ENCODE data around the gene RNASEH1.

RNASEH1 gene

GRCh38 chr2:3557639-3558204, 411 bp downstream of the RNASEH1 start:
- peak overlapping the region; percentile 90 for H3K4me3 ChIP-seq (ENCODE audit: low read depth, low read length)
- no peak for TF ChIP-seq CTCF (IDR thresholded peaks at IDR 0.05; ENCODE audit: low read depth, low read length, missing control alignments)
- DNase-seq (ENCODE audit: low read depth): no peak

- H3K4me3 ChIP-seq (ENCODE audit: low read depth, low read length): no peak overlapping the region
- no peak for DNase-seq (ENCODE audit: low read depth)
- TF ChIP-seq CTCF (IDR thresholded peaks at IDR 0.05; ENCODE audit: low read depth, low read length, missing control alignments): no peak
Observed at GRCh38 chr2:3553946-3554345, 4.2 kb downstream of the RNASEH1 start.

GRCh38 chr2:3547915-3548314, 10.2 kb downstream of the RNASEH1 start:
- TF ChIP-seq CTCF (IDR thresholded peaks at IDR 0.05; ENCODE audit: low read depth, low read length, missing control alignments): no peak
- DNase-seq (ENCODE audit: low read depth): no peak
- H3K4me3 ChIP-seq (ENCODE audit: low read depth, low read length): no peak overlapping the region

DNA sequence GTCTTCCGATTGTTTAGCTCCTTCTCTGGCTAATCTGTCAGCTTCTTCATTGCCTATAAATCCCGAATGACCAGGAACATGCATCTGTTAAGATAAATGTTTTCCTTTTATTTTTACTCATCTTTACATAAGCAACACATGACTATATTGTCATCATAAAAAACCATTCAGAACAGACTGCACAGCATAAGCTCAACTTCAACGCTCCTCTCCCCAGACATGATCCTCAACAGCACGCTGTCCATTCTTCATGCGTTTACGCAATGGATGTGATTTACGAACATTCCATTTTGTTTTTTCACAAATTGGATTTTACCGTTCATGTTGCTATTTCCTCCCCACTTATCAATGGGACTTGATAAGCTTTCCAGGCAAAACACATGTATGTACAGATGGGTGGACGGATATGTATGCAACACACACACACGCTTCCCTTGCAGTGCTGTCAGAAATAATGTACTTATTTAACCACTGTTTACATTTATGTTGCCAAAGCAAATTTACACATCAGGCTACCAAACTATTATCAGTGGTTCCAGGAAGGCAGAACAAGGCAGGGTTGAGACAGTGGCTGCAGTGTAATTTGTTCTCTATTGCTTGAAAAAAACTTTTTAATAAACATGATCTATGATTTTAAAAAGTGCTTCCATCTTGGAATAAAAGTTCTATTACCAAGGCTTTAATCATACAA, 12.2 kb downstream of the RNASEH1 start:
- no peak for DNase-seq (ENCODE audit: low read depth)
- no peak overlapping the region for H3K4me3 ChIP-seq (ENCODE audit: low read depth, low read length)
- TF ChIP-seq CTCF (IDR thresholded peaks at IDR 0.05; ENCODE audit: low read depth, low read length, missing control alignments): no peak

- no peak for TF ChIP-seq CTCF (IDR thresholded peaks at IDR 0.05; ENCODE audit: low read depth, low read length, missing control alignments)
- no peak for DNase-seq (ENCODE audit: low read depth)
- H3K4me3 ChIP-seq (ENCODE audit: low read depth, low read length): no peak overlapping the region
Observed at GRCh38 chr2:3543023-3543683, 15.0 kb downstream of the RNASEH1 start.

- H3K4me3 ChIP-seq (ENCODE audit: low read depth, low read length): no peak overlapping the region
- TF ChIP-seq CTCF (IDR thresholded peaks at IDR 0.05; ENCODE audit: low read depth, low read length, missing control alignments): no peak
- DNase-seq (ENCODE audit: low read depth): no peak
Observed at GRCh38 chr2:3542107-3542506, 16.0 kb downstream of the RNASEH1 start.

Measured in GM12864 (cell line).